Peyer's patch (tissue), 4 donors: ENCODE results near the gene MGAT5. TPM values are rescaled to one million over a fixed set of nuclear protein-coding genes. Genes with fewer than 3 reads are reported as not detected.

ENCODE experiments used
- DNase-seq, 3 donors: peaks; one replicate each; pipeline ENCODE4 v3.0.0-alpha.2; 2017 to 2019
- H3K27ac ChIP-seq, 4 donors: fragments of 200-600 bp; sonication (generic); one replicate each; pipeline ENCODE4 v1.5.1; 2016 to 2019
- H3K27me3 ChIP-seq, 2 donors: fragments of 200-600 bp; sonication (generic); one replicate each; pipeline ENCODE4 v1.5.1; 2019
- H3K36me3 ChIP-seq, 3 donors: fragments of 200-600 bp; sonication (generic); one replicate each; pipeline ENCODE4 v1.5.1; 2016 to 2019
- H3K4me1 ChIP-seq, 4 donors: fragments of 200-600 bp; sonication (generic); one replicate each; pipeline ENCODE4 v1.5.1; 2016 to 2019
- H3K4me3 ChIP-seq, 4 donors: fragments of 200-600 bp; sonication (generic); 1 replicate in 3 of 4; 2 replicates in 1 of 4; pipeline ENCODE4 v1.5.1; 2016 to 2019; ENCODE audit warnings: mild to moderate bottlenecking in 1 of 4
- H3K9me3 ChIP-seq, 4 donors: fragments of 200-600 bp; sonication (generic); one replicate each; pipeline ENCODE4 v1.5.1; 2016 to 2019; ENCODE audit warnings: mild to moderate bottlenecking in 1 of 4
- CTCF ChIP-seq, 6 experiments: fragments of 450-650 bp in 4 of 6; fragments of 200-600 bp in 2 of 6; sonication (generic) in 1 of 6; IDR thresholded peaks; one replicate each; pipeline ENCODE4 v1.5.1; 2017 to 2019; ENCODE audit warnings: antibody characterized with exemption in 6 of 6, mild to moderate bottlenecking in 3 of 6, moderate library complexity in 1 of 6
- POLR2A ChIP-seq, 2 donors: fragments of 450-650 bp; IDR thresholded peaks; one replicate each; pipeline ENCODE4 v1.5.1; 2017; ENCODE audit warnings: antibody characterized with exemption in 2 of 2, mild to moderate bottlenecking in 2 of 2, moderate library complexity in 2 of 2
- total RNA-seq, 4 donors: library from RNA; depleted of rRNA; stranded (reverse); fragments of >200 nt; gene quantifications; one replicate each; pipeline ENCODE4 v1.1.0, GENCODE V29; 2016

Gene MGAT5
- total RNA-seq, 4 donors from 2014 or later = 106 to 182 (median 117) TPM

- DNase-seq = no peak
- Histone ChIP-seq H3K4me1 (peaks cover 0 to 32% (median 11%) of the 10 kb centered on the region in 4 donors), H3K4me3 (no peak overlapping the region), H3K9me3 (no peaks in the 10 kb centered on the region), H3K27ac (no peak overlapping the region), H3K36me3 (peaks cover 0 to 7% (median 0%) of the 10 kb centered on the region in 3 donors), H3K27me3 (no peaks in the 10 kb centered on the region)
- TF ChIP-seq POLR2A (IDR thresholded peaks at IDR 0.05) = no peak
- no peak for TF ChIP-seq CTCF (IDR thresholded peaks at IDR 0.05)
Measured at GRCh38 chr2:134279417-134279816, 25.5 kb downstream of the MGAT5 start.

- H3K9me3 ChIP-seq = no peaks in the 10 kb centered on the region
- H3K4me1 ChIP-seq = peaks cover 0 to 28% (median 9%) of the 10 kb centered on the region in 4 donors
- no peak overlapping the region for H3K27ac ChIP-seq
- H3K27me3 ChIP-seq = no peaks in the 10 kb centered on the region
- no peak for DNase-seq
- H3K4me3 ChIP-seq = no peak overlapping the region
- H3K36me3 ChIP-seq = peaks cover 0 to 7% (median 0%) of the 10 kb centered on the region in 3 donors
- TF ChIP-seq POLR2A (IDR thresholded peaks at IDR 0.05) (no peak), CTCF (IDR thresholded peaks at IDR 0.05) (no peak)
Measured at GRCh38 chr2:134280231-134280630, 26.4 kb downstream of the MGAT5 start.

- no peak for TF ChIP-seq CTCF (IDR thresholded peaks at IDR 0.05)
- H3K4me3 ChIP-seq = no peak overlapping the region
- no peaks in the 10 kb centered on the region for H3K9me3 ChIP-seq
- DNase-seq = no peak
- peaks cover 0 to 28% (median 9%) of the 10 kb centered on the region in 4 donors for H3K4me1 ChIP-seq
- H3K27ac ChIP-seq = no peak overlapping the region
- H3K36me3 ChIP-seq = peaks cover 0 to 7% (median 0%) of the 10 kb centered on the region in 3 donors
- no peaks in the 10 kb centered on the region for H3K27me3 ChIP-seq
Measured at GRCh38 chr2:134280726-134281125, 26.9 kb downstream of the MGAT5 start.

GRCh38 chr2:134281815-134282419 lies 28.0 kb downstream of the MGAT5 start:
- peaks cover 0 to 28% (median 9%) of the 10 kb centered on the region in 4 donors for H3K4me1 ChIP-seq
- TF ChIP-seq POLR2A (IDR thresholded peaks at IDR 0.05) (no peak), CTCF (IDR thresholded peaks at IDR 0.05) (no peak)
- DNase-seq = no peak

GRCh38 chr2:134282629-134283400 lies 28.9 kb downstream of the MGAT5 start:
- peak overlapping the region in 1 of 4 donors; percentile 1 for H3K4me3 ChIP-seq
- H3K27ac ChIP-seq = peak overlapping the region; percentile 13 to 64 (median 31)
- peak in 2 of 3 donors; percentile 53 to 63 for DNase-seq
- no peaks in the 10 kb centered on the region for H3K27me3 ChIP-seq
- H3K9me3 ChIP-seq = no peaks in the 10 kb centered on the region
- H3K36me3 ChIP-seq = peaks cover 0 to 7% (median 0%) of the 10 kb centered on the region in 3 donors
- H3K4me1 ChIP-seq = peaks cover 0 to 36% (median 9%) of the 10 kb centered on the region in 4 donors
- no peak for TF ChIP-seq POLR2A (IDR thresholded peaks at IDR 0.05)
- no peak for TF ChIP-seq CTCF (IDR thresholded peaks at IDR 0.05)

More at GRCh38 chr2:134281815-134282419, 28.0 kb downstream of the MGAT5 start:
- no peak overlapping the region for H3K4me3 ChIP-seq
- H3K27ac ChIP-seq = peak overlapping the region in 3 of 4 donors; percentile 14 to 64 (median 48)
- no peaks in the 10 kb centered on the region for H3K27me3 ChIP-seq
- peaks cover 0 to 7% (median 0%) of the 10 kb centered on the region in 3 donors for H3K36me3 ChIP-seq
- no peaks in the 10 kb centered on the region for H3K9me3 ChIP-seq
